ENCODE data around the gene NLRP1. TPM values are rescaled to one million over a fixed set of nuclear protein-coding genes. Genes with fewer than 3 reads are reported as not detected.
A peak's percentile ranks its signal among the peaks of the same experiment; 100 is the strongest.

The NLRP1 gene
- total and polyA plus RNA-seq, 10 of the 15 experiments (the other 5 are each of a cell fraction or from before 2014, with no cell fraction given): 2.8 to 21.8 (median 11.9) TPM

- 83% methylated on average over 38 of the region's 44 CpGs for WGBS (ENCODE audit: insufficient coverage, insufficient replicate concordance, low lambda C conversion rate, missing lambda C conversion rate)
- Histone ChIP-seq H3K4me3 (no peak overlapping the region), H3K4me2 (ENCODE audit: control insufficient read depth, insufficient read depth) (peak overlapping the region; percentile 76), H2AFZ (ENCODE audit: control insufficient read depth, low read depth, low read length) (no peak overlapping the region), H3K27me3 (replicated peaks in 1 of 2; ENCODE audit: control insufficient read depth in 2 of 2, insufficient read depth in 2 of 2, low read length in 1 of 2) (peaks cover 0 to 2% of the 10 kb centered on the region in 2 experiments; a peak in 2 of 4 replicates), H4K20me1 (ENCODE audit: control insufficient read depth, insufficient read depth) (no peaks in the 10 kb centered on the region), H3K27ac (ENCODE audit: control insufficient read depth, insufficient read depth) (no peak overlapping the region), H3K9me3 (replicated peaks; ENCODE audit: control insufficient read depth, insufficient read depth, low read length) (no peaks in the 10 kb centered on the region), H3K9ac (ENCODE audit: control insufficient read depth, insufficient read depth, low read length) (no peak overlapping the region), H3K79me2 (ENCODE audit: control insufficient read depth, insufficient read depth, low read length) (no peaks in the 10 kb centered on the region), H3K4me1 (ENCODE audit: control insufficient read depth, insufficient read depth, low read length) (no peaks in the 10 kb centered on the region), H3K36me3 (ENCODE audit: control insufficient read depth in 2 of 2, insufficient read depth in 2 of 2, low read length in 1 of 2) (no peaks in the 10 kb centered on the region)
- no TSS peak for BruUV-seq (replicated peaks)
- DNase-seq (ENCODE audit: low read depth, low spot score): no peak
- SMC1A ChIA-PET (ENCODE audit: uncharacterized antibody, unreplicated experiment): no interaction called here
- in situ Hi-C loops (cut with MboI) (no loop called here), intact Hi-C loops (cut with micrococcal nuclease; ENCODE audit: unreplicated experiment) (no loop called here)
- POLR2A ChIA-PET: no interaction called here
- ATAC-seq: no peak
- FAIRE-seq: no peak
- CTCF ChIA-PET: no interaction called here
- RAD21 ChIA-PET (ENCODE audit: unreplicated experiment): no interaction called here
- TF ChIP-seq EED (IDR thresholded peaks at IDR 0.05; ENCODE audit: low read depth): no peak
- TF ChIP-seq PAX5 (IDR thresholded peaks at IDR 0.05; ENCODE audit: borderline replicate concordance, low read depth, low read length): no peak
- no peak for TF ChIP-seq BCL11A (IDR thresholded peaks at IDR 0.05; ENCODE audit: low read depth, low read length)
- no peak for TF ChIP-seq POLR2A (IDR thresholded peaks at IDR 0.05; ENCODE audit: low read depth, low read length)
- no peak for TF ChIP-seq PBX3 (IDR thresholded peaks at IDR 0.05; ENCODE audit: insufficient replicate concordance, low read depth, low read length)
- TF ChIP-seq, protein P1, sequence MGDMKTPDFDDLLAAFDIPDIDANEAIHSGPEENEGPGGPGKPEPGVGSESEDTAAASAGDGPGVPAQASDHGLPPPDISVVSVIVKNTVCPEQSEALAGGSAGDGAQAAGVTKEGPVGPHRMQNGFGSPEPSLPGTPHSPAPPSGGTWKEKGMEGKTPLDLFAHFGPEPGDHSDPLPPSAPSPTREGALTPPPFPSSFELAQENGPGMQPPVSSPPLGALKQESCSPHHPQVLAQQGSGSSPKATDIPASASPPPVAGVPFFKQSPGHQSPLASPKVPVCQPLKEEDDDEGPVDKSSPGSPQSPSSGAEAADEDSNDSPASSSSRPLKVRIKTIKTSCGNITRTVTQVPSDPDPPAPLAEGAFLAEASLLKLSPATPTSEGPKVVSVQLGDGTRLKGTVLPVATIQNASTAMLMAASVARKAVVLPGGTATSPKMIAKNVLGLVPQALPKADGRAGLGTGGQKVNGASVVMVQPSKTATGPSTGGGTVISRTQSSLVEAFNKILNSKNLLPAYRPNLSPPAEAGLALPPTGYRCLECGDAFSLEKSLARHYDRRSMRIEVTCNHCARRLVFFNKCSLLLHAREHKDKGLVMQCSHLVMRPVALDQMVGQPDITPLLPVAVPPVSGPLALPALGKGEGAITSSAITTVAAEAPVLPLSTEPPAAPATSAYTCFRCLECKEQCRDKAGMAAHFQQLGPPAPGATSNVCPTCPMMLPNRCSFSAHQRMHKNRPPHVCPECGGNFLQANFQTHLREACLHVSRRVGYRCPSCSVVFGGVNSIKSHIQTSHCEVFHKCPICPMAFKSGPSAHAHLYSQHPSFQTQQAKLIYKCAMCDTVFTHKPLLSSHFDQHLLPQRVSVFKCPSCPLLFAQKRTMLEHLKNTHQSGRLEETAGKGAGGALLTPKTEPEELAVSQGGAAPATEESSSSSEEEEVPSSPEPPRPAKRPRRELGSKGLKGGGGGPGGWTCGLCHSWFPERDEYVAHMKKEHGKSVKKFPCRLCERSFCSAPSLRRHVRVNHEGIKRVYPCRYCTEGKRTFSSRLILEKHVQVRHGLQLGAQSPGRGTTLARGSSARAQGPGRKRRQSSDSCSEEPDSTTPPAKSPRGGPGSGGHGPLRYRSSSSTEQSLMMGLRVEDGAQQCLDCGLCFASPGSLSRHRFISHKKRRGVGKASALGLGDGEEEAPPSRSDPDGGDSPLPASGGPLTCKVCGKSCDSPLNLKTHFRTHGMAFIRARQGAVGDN (IDR thresholded peaks at IDR 0.05): no peak
- TF ChIP-seq KAT2A (conservative IDR thresholded peaks at IDR 0.05; ENCODE audit: control insufficient read depth, low read depth, low read length): no peak
- no peak for TF ChIP-seq ZNF592 (IDR thresholded peaks at IDR 0.05)
- TF ChIP-seq, protein P2, sequence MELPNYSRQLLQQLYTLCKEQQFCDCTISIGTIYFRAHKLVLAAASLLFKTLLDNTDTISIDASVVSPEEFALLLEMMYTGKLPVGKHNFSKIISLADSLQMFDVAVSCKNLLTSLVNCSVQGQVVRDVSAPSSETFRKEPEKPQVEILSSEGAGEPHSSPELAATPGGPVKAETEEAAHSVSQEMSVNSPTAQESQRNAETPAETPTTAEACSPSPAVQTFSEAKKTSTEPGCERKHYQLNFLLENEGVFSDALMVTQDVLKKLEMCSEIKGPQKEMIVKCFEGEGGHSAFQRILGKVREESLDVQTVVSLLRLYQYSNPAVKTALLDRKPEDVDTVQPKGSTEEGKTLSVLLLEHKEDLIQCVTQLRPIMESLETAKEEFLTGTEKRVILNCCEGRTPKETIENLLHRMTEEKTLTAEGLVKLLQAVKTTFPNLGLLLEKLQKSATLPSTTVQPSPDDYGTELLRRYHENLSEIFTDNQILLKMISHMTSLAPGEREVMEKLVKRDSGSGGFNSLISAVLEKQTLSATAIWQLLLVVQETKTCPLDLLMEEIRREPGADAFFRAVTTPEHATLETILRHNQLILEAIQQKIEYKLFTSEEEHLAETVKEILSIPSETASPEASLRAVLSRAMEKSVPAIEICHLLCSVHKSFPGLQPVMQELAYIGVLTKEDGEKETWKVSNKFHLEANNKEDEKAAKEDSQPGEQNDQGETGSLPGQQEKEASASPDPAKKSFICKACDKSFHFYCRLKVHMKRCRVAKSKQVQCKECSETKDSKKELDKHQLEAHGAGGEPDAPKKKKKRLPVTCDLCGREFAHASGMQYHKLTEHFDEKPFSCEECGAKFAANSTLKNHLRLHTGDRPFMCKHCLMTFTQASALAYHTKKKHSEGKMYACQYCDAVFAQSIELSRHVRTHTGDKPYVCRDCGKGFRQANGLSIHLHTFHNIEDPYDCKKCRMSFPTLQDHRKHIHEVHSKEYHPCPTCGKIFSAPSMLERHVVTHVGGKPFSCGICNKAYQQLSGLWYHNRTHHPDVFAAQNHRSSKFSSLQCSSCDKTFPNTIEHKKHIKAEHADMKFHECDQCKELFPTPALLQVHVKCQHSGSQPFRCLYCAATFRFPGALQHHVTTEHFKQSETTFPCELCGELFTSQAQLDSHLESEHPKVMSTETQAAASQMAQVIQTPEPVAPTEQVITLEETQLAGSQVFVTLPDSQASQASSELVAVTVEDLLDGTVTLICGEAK (IDR thresholded peaks at IDR 0.05; ENCODE audit: borderline replicate concordance): no peak
- TF ChIP-seq MXI1 (IDR thresholded peaks at IDR 0.05; ENCODE audit: low read depth, low read length): no peak
Measured at GRCh38 chr17:5499476-5500231, 84.7 kb downstream of the NLRP1 start.
